Progenitor cell of endocrine pancreas (in vitro differentiated cells): Measurements from ENCODE around the gene C4orf50. TPM values are rescaled to one million over a fixed set of nuclear protein-coding genes. Genes with fewer than 3 reads are reported as not detected.

Experiments used
- DNase-seq: peaks from one replicate; pipeline ENCODE4 v3.0.0; 2021; ENCODE audit warnings: low spot score; ENCODE audit not compliant: unreplicated experiment
- H3K27ac Mint-ChIP-seq: 2 replicates; pipeline ENCODE4 v1.8.0; 2021; ENCODE audit warnings: mild to moderate bottlenecking, moderate library complexity, mixed read lengths
- H3K27me3 Mint-ChIP-seq: 2 replicates; pipeline ENCODE4 v1.8.0; 2021; ENCODE audit warnings: mixed read lengths
- H3K36me3 Mint-ChIP-seq: 2 replicates; pipeline ENCODE4 v1.8.0; 2022; ENCODE audit warnings: mixed read lengths; ENCODE audit not compliant: insufficient read depth
- H3K4me1 Mint-ChIP-seq: 2 replicates; pipeline ENCODE4 v1.8.0; 2021; ENCODE audit warnings: low read depth, mixed read lengths
- H3K4me3 Mint-ChIP-seq: 2 replicates; pipeline ENCODE4 v1.8.0; 2021; ENCODE audit warnings: low read depth, mild to moderate bottlenecking, moderate library complexity, mixed read lengths
- H3K9me3 Mint-ChIP-seq: 2 replicates; pipeline ENCODE4 v1.8.0; 2021; ENCODE audit warnings: low read depth, mixed read lengths
- total RNA-seq: library from RNA; stranded (reverse); gene quantifications from 2 replicates; pipeline ENCODE4 v1.2.1, GENCODE V29; 2021
- TF ChIP-seq, protein P1 (sequence below): fragments of 200-600 bp; sonication (generic); IDR thresholded peaks from one replicate; pipeline ENCODE4 v1.5.0; 2021; ENCODE audit warnings: antibody characterized with exemption, mild to moderate bottlenecking; ENCODE audit not compliant: unreplicated experiment

C4orf50 gene
- total RNA-seq, 1 donor from 2014 or later = 0.19 TPM

DNA sequence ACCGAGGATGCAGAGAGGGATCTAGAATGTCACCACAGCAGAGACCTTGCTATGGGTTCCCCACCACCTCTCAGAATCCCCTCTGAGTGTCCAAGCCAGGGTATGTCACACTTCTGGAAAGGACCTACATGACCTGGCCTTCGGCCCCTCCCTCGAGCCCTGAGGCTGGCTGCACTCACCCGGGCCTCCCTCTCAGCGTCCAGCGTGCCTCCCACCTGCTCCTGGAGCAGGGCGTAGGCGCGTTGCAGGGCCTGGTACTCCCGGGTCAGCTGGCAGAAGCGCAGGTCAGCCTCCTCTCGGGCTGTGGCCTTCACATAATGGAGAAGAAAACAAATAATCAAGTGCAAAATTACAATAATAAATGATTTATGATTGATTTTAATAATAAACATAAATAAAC lies 43.9 kb upstream of the C4orf50 start:
- no peaks in the 10 kb centered on the region for H3K36me3 Mint-ChIP-seq
- no peak overlapping the region for H3K4me3 Mint-ChIP-seq

DNA sequence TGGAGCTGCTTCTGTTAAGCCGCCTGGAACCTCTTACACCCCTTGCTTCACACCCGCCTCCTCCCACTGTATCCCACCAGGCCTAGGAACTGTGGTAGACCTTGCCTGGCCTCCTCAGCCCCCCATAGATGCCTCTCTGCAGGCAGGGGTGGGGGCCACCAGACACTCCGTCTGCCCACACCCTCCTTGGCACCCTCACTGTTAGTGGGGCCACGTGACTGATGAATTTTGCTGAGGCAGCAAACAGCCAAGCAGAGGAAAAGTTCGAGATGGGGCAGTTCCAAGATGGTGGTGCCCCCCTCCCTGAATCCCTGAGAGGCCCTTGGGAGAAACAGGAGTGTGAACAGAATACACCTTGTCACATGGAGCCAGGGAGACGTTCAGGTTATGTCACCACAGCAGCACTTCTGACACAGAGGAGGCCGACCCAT lies 41.2 kb upstream of the C4orf50 start:
- Mint-ChIP-seq H3K27ac (no peak overlapping the region), H3K27me3 (no peaks in the 10 kb centered on the region), H3K36me3 (no peaks in the 10 kb centered on the region), H3K4me3 (no peak overlapping the region), H3K9me3 (peaks cover 16% of the 10 kb centered on the region), H3K4me1 (no peaks in the 10 kb centered on the region)
- TF ChIP-seq, protein P1, sequence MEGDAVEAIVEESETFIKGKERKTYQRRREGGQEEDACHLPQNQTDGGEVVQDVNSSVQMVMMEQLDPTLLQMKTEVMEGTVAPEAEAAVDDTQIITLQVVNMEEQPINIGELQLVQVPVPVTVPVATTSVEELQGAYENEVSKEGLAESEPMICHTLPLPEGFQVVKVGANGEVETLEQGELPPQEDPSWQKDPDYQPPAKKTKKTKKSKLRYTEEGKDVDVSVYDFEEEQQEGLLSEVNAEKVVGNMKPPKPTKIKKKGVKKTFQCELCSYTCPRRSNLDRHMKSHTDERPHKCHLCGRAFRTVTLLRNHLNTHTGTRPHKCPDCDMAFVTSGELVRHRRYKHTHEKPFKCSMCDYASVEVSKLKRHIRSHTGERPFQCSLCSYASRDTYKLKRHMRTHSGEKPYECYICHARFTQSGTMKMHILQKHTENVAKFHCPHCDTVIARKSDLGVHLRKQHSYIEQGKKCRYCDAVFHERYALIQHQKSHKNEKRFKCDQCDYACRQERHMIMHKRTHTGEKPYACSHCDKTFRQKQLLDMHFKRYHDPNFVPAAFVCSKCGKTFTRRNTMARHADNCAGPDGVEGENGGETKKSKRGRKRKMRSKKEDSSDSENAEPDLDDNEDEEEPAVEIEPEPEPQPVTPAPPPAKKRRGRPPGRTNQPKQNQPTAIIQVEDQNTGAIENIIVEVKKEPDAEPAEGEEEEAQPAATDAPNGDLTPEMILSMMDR = no peak
- DNase-seq = no peak

More for the DNA sequence above, 43.9 kb upstream of the C4orf50 start:
- Mint-ChIP-seq H3K9me3 (peaks cover 13% of the 10 kb centered on the region), H3K4me1 (peaks cover 2% of the 10 kb centered on the region), H3K27ac (no peak overlapping the region), H3K27me3 (peaks cover 6% of the 10 kb centered on the region)
- TF ChIP-seq, protein P1 = no peak
- no peak for DNase-seq

DNA sequence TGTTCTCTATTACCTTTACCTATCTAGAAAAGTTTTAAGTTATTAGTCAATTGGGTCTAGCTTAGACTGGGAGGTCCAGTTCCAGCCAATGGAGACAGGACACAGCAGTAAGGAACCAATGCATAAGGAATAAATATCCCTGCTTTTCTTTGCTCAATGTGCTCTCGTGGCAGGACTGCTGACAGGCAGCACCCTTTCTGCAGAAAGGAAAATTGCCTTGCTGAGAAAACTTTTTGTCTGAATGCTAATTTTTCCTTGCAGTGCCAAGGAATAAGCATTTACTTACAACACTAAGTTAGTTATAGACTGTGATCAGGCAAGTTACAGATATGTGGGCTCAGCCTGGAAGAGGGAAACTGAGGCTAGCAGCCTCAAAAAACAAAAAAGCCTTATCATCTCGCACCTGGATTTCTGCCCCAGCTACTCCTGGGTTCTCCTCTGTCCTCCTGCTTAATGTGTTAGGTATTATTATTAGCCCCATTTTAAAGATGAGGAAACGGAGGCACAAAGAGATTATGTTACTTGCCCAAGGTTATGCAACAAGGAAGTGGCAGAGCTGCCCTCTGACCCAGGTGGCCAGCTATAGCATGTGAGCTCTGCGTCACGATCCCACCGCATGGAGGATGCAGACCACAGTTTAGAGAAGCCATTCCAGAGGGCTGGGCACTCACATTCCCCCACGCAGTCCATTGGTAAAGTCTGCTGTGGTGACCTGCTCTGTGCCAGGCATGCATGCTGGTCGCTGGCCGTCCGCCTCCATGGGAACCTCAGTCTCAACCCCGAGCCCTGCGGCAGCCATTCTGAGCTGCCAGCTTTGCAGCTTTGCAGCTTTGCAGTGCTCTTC lies 40.5 kb upstream of the C4orf50 start:
- no peak for DNase-seq
- Mint-ChIP-seq H3K36me3 (no peaks in the 10 kb centered on the region), H3K27me3 (no peaks in the 10 kb centered on the region), H3K4me3 (no peak overlapping the region), H3K9me3 (peaks cover 16% of the 10 kb centered on the region), H3K4me1 (peaks cover under 1% of the 10 kb centered on the region), H3K27ac (no peak overlapping the region)
- TF ChIP-seq, protein P1 = no peak

DNA sequence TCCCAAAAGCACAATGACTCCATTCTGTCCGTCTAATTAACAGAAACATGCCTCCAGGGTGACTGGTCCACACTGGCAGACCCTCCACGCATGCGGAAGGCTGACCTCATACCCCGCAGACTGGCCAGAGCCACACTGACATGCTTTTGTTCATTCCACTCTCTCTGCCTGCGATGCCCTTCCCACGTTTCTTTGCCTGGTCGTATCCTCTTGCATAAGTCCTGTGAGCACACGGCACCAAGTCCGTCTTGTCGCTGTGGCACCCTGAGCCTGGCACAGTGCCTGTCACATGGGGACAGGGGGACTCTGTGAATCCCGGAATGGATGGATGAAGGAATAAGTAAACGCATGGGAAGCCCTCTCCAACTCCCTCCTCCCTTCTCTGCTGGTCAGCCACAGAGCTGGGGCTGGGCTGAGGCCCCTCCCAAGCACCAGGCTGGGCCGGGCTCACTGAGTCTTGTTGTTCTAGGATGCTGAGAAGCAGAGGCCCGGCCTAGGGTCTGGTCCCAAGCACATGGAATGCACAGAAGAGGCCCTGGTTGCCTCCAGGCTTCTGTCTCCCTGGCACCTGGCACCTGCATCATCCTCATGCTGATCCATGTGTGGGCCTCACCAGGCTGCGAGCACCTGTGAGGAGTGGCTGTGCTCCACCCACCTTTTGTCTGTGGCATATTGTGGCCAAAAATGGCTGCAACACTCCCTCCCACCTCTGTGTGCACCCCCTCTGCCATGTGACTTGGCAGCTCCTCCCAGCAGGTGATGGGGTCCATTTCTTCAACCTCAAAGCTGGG lies 38.9 kb upstream of the C4orf50 start:
- H3K9me3 Mint-ChIP-seq = peaks cover 16% of the 10 kb centered on the region
- no peaks in the 10 kb centered on the region for H3K36me3 Mint-ChIP-seq
- H3K27ac Mint-ChIP-seq = no peak overlapping the region
- peaks cover 2% of the 10 kb centered on the region for H3K4me1 Mint-ChIP-seq
- H3K27me3 Mint-ChIP-seq = no peaks in the 10 kb centered on the region
- TF ChIP-seq, protein P1 = no peak
- H3K4me3 Mint-ChIP-seq = no peak overlapping the region
- no peak for DNase-seq

DNA sequence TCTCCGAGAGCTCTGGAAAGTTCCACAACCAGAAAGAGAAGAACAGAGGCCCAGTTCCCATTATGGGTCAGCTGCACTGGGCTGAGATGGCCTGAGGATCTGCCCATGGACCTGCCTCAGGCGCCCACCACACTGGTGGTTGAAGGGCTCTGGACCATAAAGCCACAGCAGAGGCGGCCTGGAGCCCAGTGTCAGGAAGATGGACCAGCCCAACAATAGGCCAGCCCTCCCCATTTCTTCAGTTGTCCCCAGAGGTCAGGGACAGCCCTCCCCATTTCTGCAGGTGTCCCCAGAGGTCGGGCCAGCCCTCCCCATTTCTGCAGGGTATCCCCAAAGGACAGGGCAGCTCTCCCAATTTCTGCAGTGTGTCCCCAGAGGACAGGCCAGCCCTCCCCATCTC lies 37.2 kb upstream of the C4orf50 start:
- no peak for DNase-seq
- H3K4me3 Mint-ChIP-seq = no peak overlapping the region
- peaks cover 16% of the 10 kb centered on the region for H3K9me3 Mint-ChIP-seq
- H3K27me3 Mint-ChIP-seq = peaks cover 9% of the 10 kb centered on the region
- H3K4me1 Mint-ChIP-seq = peaks cover 2% of the 10 kb centered on the region
- H3K36me3 Mint-ChIP-seq = no peaks in the 10 kb centered on the region
- H3K27ac Mint-ChIP-seq = no peak overlapping the region
- TF ChIP-seq, protein P1 = no peak
